ENCODE results near the gene SPINT2.
"Not testable (repeated sequence)": the region's sequence is repeated elsewhere in the genome, so short reads cannot be mapped to it uniquely, and the experiment has no call there.

Gene SPINT2

DNA sequence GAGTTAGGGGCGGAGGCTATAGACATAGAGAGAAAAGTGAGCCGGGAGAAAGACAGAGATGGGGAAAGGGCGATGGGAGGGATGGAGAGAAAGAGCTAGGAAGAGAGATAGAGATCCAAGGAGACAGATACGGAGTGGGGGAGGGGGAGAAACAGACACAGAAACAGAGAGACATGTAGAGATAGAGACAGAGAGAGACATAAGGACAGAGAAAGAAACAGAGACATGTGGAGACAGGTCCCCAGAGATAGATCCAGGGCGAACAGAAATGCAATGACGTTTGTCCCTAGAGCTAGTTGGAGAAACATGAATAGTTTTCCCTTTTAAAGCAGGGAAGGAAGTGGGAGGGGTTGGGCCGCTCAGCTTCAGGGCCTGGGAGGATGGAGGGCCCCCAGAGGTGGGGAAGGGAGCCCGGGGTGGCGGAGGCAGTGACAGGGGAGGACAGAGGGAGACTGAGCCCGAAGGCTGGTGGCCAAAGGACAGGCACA, 12.8 kb upstream of the SPINT2 start:
- TF ChIP-seq, protein P1, sequence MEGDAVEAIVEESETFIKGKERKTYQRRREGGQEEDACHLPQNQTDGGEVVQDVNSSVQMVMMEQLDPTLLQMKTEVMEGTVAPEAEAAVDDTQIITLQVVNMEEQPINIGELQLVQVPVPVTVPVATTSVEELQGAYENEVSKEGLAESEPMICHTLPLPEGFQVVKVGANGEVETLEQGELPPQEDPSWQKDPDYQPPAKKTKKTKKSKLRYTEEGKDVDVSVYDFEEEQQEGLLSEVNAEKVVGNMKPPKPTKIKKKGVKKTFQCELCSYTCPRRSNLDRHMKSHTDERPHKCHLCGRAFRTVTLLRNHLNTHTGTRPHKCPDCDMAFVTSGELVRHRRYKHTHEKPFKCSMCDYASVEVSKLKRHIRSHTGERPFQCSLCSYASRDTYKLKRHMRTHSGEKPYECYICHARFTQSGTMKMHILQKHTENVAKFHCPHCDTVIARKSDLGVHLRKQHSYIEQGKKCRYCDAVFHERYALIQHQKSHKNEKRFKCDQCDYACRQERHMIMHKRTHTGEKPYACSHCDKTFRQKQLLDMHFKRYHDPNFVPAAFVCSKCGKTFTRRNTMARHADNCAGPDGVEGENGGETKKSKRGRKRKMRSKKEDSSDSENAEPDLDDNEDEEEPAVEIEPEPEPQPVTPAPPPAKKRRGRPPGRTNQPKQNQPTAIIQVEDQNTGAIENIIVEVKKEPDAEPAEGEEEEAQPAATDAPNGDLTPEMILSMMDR (IDR thresholded peaks at IDR 0.05; ENCODE audit: insufficient read depth, missing control alignments), result no peak
- DNase-seq (ENCODE audit: insufficient read length, low spot score), result no peak
- FAIRE-seq, result no peak

DNA sequence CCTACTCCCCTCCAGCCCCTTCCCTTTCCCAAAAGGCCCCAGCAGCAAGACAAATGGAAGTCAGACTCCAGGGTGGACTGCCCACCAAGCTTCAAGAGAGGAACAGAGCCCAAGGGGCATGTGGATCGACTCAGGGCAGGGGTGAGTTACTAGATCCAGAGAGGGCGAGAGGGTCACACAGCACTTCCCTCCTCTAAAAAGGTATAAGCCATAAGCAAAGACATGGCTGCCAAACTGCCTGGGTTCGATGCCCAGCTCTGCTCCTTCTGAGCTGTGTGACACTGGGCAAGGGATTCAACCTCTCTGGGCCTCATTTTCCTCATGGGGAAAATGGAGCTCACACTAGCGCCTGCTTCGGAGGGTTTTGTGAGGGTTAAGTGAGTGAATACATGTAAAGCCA, 12.0 kb upstream of the SPINT2 start:
- DNase-seq (ENCODE audit: insufficient read length, low spot score), result no peak
- no peak for FAIRE-seq
- TF ChIP-seq, protein P1 (IDR thresholded peaks at IDR 0.05; ENCODE audit: insufficient read depth, missing control alignments), result no peak

DNA sequence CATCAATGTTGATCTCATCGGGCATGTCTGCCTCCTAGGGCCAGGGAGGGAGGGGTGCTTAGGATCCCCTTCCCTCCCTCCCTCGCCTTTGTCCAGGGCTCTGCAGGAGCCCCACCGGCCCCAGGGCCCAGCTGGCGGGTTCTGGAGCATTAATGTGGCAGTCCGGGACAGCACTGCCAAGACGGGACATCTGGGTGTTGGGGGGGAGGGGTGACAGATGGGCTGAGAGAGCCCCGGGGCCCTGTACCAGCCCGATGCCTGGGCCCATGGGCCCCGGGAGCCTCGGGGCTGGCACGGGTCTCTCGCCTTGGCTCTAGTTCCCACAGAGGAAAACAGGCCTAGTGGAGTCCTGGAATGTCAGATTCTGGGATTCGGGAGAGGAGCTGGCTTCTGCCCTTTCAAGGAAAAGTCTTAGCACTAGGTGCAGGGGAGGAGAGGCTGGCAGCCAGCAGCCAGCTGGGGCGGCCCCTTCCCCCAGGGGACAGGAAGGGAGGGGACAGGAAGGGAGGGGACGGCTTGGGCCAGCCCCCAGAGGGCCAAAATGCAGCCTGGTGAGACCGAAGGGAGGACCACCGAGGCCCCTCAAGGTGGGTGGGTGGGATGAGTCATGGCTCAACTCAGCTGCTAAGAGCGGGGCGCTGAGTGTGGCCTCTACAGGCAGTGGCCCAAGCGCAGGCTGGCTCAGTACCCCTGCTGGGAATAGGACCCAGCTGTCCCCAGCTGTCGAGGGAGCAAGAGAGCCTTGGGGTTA, 11.3 kb upstream of the SPINT2 start:
- FAIRE-seq (no peak), DNase-seq (ENCODE audit: insufficient read length, low spot score) (no peak)
- TF ChIP-seq, protein P1 (IDR thresholded peaks at IDR 0.05; ENCODE audit: insufficient read depth, missing control alignments), result no peak

- TF ChIP-seq, protein P1 (IDR thresholded peaks at IDR 0.05; ENCODE audit: insufficient read depth, missing control alignments), result no peak
- DNase-seq (ENCODE audit: insufficient read length, low spot score) (no peak), FAIRE-seq (no peak)
Measured at GRCh38 chr19:38253788-38254187, 10.6 kb upstream of the SPINT2 start.

DNA sequence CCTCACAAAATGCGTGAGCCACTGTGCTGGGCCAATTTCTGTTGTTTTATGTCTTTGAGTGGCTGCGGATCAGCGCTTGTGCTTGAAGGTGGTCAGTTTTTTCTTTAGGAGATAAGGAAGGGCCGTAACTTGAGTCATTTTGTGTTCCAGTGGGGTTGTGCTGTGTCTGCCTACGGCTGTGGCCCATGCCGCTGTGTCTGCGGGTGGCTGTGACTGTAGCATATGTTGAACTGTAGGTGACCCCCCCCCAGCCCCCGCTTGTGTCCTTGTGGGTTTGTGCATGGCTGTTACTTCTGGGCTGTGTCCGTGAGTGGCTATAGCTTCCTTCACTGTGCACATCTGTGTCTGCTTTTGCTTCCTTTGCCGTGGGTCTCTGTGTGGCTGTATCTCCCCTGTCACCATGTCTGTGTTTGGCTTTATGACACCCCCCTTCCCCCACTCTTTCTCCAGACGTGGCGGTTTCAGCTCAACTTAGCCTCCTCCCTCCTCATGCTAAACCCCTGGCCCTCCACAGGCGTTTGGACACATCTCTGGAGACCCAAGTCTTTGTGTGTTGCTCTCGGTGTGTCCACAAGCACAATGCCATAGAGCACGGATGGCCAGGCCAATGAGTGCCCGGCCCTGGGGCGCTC, 8.9 kb upstream of the SPINT2 start:
- FAIRE-seq, result no peak
- DNase-seq (ENCODE audit: insufficient read length, low spot score), result no peak
- TF ChIP-seq, protein P1 (IDR thresholded peaks at IDR 0.05; ENCODE audit: insufficient read depth, missing control alignments), result no peak

DNA sequence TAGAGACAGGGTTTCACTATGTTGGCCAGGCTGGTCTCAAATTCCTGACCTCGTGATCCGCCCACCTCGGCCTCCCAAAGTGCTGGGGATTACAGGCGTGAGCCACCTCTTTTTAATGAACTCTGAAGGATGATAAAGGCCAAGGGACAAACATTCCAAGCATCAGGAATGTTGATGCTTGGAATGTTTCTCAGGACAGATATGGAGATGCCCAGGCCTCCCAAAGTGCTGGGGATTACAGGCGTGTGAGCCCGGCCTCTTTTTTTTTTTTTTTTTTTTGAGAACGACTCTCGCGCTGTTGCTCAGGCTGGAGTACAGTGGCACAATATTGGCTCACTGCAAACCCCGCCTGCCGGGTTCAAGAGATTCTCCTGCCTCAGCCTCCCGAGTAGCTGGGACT, 2.4 kb upstream of the SPINT2 start:
- not testable (repeated sequence) for FAIRE-seq; DNase-seq (ENCODE audit: insufficient read length, low spot score)

- FAIRE-seq (no peak), DNase-seq (ENCODE audit: insufficient read length, low spot score) (no peak)
- TF ChIP-seq, protein P1 (IDR thresholded peaks at IDR 0.05; ENCODE audit: insufficient read depth, missing control alignments), result no peak
Measured at GRCh38 chr19:38262585-38263268, 1.6 kb upstream of the SPINT2 start.

Measured in D721Med (cell line).